DND-41 (cell line): ENCODE results near the gene POGLUT2.

Experiments used
- EZH2 ChIP-seq: IDR thresholded peaks from 3 replicates; pipeline ENCODE4 v1.6.1; 2012; ENCODE audit warnings: borderline replicate concordance, low read depth, mild to moderate bottlenecking, moderate library complexity, low read length, inconsistent platforms; ENCODE audit not compliant: severe bottlenecking
- TF ChIP-seq, protein P1 (sequence below): IDR thresholded peaks from 2 replicates; pipeline ENCODE4 v1.5.1; 2012; ENCODE audit warnings: borderline replicate concordance, low read length, moderate library complexity, mild to moderate bottlenecking; ENCODE audit not compliant: poor library complexity, severe bottlenecking; ENCODE audit errors: extremely low read depth

DNA sequence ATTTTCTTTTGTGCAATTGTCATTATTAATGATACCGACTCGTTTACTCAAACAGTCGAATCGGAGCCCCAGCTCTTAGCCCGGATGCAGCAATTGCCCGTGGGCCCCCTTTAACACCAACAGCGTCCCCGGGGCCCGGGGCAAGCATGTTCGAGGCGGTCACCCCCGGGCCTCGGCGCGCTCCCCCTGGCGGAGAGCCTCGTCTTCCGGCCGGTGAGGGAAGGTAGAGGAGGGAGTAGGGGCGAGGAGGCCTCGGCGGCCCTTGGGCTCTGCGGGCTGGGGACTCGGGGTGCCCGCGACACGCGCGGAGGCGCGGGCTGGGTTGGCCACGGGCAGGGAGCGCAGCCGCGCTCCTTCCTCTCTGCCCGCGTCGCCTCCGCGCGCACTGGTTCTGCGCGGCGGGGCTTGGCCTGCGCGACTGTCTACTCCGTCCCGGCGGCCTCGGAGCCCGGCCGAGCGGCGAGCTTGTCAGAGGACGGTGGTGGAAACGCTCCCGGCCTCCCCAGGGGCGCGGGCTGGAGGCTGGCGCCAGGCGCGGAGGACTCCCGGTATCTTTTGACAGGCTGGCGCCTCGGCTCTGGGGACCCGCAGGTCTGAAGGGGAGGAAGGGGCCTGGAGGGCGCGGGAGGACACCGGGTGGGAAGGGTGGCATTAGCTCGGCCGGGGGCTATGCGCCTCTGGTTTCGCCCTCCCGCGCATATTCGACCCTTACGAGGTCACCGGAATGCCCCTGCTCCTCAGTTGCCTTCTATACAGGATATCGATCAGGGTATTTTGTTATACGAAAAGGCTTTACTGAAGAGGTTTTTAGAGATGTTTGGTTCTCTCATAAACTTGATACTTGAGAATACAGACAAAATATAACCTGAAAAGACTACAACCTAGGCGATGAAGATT lies 1.6 kb upstream of the POGLUT2 start:
- TF ChIP-seq, protein P1, sequence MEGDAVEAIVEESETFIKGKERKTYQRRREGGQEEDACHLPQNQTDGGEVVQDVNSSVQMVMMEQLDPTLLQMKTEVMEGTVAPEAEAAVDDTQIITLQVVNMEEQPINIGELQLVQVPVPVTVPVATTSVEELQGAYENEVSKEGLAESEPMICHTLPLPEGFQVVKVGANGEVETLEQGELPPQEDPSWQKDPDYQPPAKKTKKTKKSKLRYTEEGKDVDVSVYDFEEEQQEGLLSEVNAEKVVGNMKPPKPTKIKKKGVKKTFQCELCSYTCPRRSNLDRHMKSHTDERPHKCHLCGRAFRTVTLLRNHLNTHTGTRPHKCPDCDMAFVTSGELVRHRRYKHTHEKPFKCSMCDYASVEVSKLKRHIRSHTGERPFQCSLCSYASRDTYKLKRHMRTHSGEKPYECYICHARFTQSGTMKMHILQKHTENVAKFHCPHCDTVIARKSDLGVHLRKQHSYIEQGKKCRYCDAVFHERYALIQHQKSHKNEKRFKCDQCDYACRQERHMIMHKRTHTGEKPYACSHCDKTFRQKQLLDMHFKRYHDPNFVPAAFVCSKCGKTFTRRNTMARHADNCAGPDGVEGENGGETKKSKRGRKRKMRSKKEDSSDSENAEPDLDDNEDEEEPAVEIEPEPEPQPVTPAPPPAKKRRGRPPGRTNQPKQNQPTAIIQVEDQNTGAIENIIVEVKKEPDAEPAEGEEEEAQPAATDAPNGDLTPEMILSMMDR: peak; percentile 83
- no peak for TF ChIP-seq EZH2
